ENCODE results near the gene FBXW7. TPM values are rescaled to one million over a fixed set of nuclear protein-coding genes. Genes with fewer than 3 reads are reported as not detected.

The FBXW7 gene
- total RNA-seq, 3 donors from 2014 or later (not counting 1 experiment from before 2014, with no cell fraction given) = 172 to 202 (median 175) TPM

DNA sequence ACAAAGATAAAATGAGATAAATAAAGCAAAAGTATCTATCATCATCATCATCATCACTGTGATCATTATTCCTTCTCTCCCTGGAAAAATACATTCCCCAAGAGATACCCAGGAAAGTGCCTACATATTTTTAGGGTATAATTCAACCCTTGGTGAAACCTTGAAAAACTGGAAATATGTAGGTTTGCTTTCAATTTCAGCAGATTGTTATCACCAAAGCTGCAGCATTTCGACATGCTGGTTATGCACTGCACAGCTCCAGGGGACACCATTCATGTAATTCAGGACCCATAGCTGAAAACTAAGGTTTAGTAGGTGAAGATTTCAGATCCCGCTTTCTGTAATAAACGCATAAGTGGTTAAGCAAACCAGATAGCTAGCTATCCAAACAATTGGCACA is 28.4 kb upstream of the FBXW7 start:
- Mint-ChIP-seq H3K27ac (no peak overlapping the region), H3K36me3 (no peaks in the 10 kb centered on the region), H3K4me3 (no peak overlapping the region), H3K4me1 (no peaks in the 10 kb centered on the region), H3K27me3 (ENCODE audit: low read depth in 2 of 2) (no peaks in the 10 kb centered on the region), H3K9me3 (no peaks in the 10 kb centered on the region)
- DNase-seq = no peak
- Histone ChIP-seq H3K36me3 (ENCODE audit: control insufficient read depth, insufficient read depth, low read length) (no peaks in the 10 kb centered on the region), H3K27ac (ENCODE audit: low read length) (no peak overlapping the region), H3K27me3 (ENCODE audit: control insufficient read depth, insufficient read depth, low read length) (no peaks in the 10 kb centered on the region), H3K9me3 (ENCODE audit: control insufficient read depth, insufficient read depth, low read length) (no peaks in the 10 kb centered on the region), H3K4me3 (ENCODE audit: low read length) (no peak overlapping the region), H3K4me1 (ENCODE audit: control insufficient read depth, insufficient read depth, low read length) (no peaks in the 10 kb centered on the region)
- WGBS (ENCODE audit: insufficient coverage) = 90% methylated on average over 3 of the region's 3 CpGs
- intact Hi-C loops (cut with micrococcal nuclease) = no loop called here
- TF ChIP-seq, protein P1, sequence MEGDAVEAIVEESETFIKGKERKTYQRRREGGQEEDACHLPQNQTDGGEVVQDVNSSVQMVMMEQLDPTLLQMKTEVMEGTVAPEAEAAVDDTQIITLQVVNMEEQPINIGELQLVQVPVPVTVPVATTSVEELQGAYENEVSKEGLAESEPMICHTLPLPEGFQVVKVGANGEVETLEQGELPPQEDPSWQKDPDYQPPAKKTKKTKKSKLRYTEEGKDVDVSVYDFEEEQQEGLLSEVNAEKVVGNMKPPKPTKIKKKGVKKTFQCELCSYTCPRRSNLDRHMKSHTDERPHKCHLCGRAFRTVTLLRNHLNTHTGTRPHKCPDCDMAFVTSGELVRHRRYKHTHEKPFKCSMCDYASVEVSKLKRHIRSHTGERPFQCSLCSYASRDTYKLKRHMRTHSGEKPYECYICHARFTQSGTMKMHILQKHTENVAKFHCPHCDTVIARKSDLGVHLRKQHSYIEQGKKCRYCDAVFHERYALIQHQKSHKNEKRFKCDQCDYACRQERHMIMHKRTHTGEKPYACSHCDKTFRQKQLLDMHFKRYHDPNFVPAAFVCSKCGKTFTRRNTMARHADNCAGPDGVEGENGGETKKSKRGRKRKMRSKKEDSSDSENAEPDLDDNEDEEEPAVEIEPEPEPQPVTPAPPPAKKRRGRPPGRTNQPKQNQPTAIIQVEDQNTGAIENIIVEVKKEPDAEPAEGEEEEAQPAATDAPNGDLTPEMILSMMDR (IDR thresholded peaks at IDR 0.05) = no peak
- ATAC-seq = no peak

DNA sequence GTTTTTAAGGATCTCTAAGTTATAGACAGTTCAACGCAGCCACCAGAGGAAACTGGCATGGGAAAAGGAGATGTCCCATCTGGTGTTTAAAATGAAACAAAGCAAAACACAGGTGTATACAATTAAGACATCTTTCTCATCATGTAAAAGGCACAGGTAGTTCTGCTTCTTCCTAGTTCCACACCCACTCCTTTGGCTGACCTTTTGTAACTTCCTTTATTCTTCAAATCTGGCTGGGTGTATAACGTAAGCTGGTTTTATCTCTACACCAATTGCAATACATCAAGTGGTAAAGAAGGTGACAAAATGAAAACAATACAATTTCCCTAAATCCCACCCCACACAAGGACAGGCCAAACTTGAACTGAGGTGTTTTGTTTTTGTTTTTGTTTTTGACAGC is 27.3 kb upstream of the FBXW7 start:
- H3K4me3 ChIP-seq (ENCODE audit: low read length) = no peak overlapping the region
- H3K36me3 ChIP-seq (ENCODE audit: control insufficient read depth, insufficient read depth, low read length) = no peaks in the 10 kb centered on the region
- Mint-ChIP-seq H3K4me1 (no peaks in the 10 kb centered on the region), H3K27ac (no peak overlapping the region), H3K4me3 (no peak overlapping the region), H3K27me3 (ENCODE audit: low read depth in 2 of 2) (no peaks in the 10 kb centered on the region), H3K9me3 (no peaks in the 10 kb centered on the region), H3K36me3 (no peaks in the 10 kb centered on the region)
- H3K27ac ChIP-seq (ENCODE audit: low read length) = no peak overlapping the region
- DNase-seq (no peak), ATAC-seq (no peak)
- 100% methylated on average over 1 of the region's 2 CpGs for WGBS (ENCODE audit: insufficient coverage)
- TF ChIP-seq, protein P1 (IDR thresholded peaks at IDR 0.05) = no peak
- H3K27me3 ChIP-seq (ENCODE audit: control insufficient read depth, insufficient read depth, low read length) = no peaks in the 10 kb centered on the region
- no peaks in the 10 kb centered on the region for H3K4me1 ChIP-seq (ENCODE audit: control insufficient read depth, insufficient read depth, low read length)
- no peaks in the 10 kb centered on the region for H3K9me3 ChIP-seq (ENCODE audit: control insufficient read depth, insufficient read depth, low read length)
- intact Hi-C loops (cut with micrococcal nuclease) = no loop called here

GRCh38 chr4:152559641-152560040 is 23.7 kb upstream of the FBXW7 start:
- H3K4me3 Mint-ChIP-seq = no peak overlapping the region

GRCh38 chr4:152558396-152558795 is 22.5 kb upstream of the FBXW7 start:
- H3K27me3 Mint-ChIP-seq (ENCODE audit: low read depth in 2 of 2) = no peaks in the 10 kb centered on the region
- Histone ChIP-seq H3K4me1 (ENCODE audit: control insufficient read depth, insufficient read depth, low read length) (peaks cover 7% of the 10 kb centered on the region), H3K9me3 (ENCODE audit: control insufficient read depth, insufficient read depth, low read length) (no peaks in the 10 kb centered on the region), H3K4me3 (ENCODE audit: low read length) (no peak overlapping the region), H3K27me3 (ENCODE audit: control insufficient read depth, insufficient read depth, low read length) (no peaks in the 10 kb centered on the region), H3K27ac (ENCODE audit: low read length) (no peak overlapping the region), H3K36me3 (ENCODE audit: control insufficient read depth, insufficient read depth, low read length) (no peaks in the 10 kb centered on the region)
- DNase-seq (no peak), ATAC-seq (no peak)
- TF ChIP-seq, protein P1 (IDR thresholded peaks at IDR 0.05) = no peak
- no peak overlapping the region for H3K4me3 Mint-ChIP-seq
- H3K36me3 Mint-ChIP-seq = no peaks in the 10 kb centered on the region
- 100% methylated on average over 1 of the region's 1 CpG for WGBS (ENCODE audit: insufficient coverage)
- no peak overlapping the region for H3K27ac Mint-ChIP-seq
- H3K9me3 Mint-ChIP-seq = no peaks in the 10 kb centered on the region
- H3K4me1 Mint-ChIP-seq = peaks cover 10 to 23% of the 10 kb centered on the region in 2 donors
- intact Hi-C loops (cut with micrococcal nuclease) = no loop called here

More at GRCh38 chr4:152559641-152560040, 23.7 kb upstream of the FBXW7 start:
- H3K4me1 ChIP-seq (ENCODE audit: control insufficient read depth, insufficient read depth, low read length) = peaks cover 2% of the 10 kb centered on the region
- intact Hi-C loops (cut with micrococcal nuclease) = no loop called here
- no CpG with 5 or more reads among the region's 3 CpGs for WGBS (ENCODE audit: insufficient coverage)
- H3K4me3 ChIP-seq (ENCODE audit: low read length) = no peak overlapping the region
- H3K27me3 Mint-ChIP-seq (ENCODE audit: low read depth in 2 of 2) = no peaks in the 10 kb centered on the region
- H3K36me3 Mint-ChIP-seq = no peaks in the 10 kb centered on the region
- ATAC-seq = no peak
- TF ChIP-seq, protein P1 (IDR thresholded peaks at IDR 0.05) = no peak
- no peaks in the 10 kb centered on the region for H3K9me3 Mint-ChIP-seq
- no peak overlapping the region for H3K27ac ChIP-seq (ENCODE audit: low read length)
- no peak for DNase-seq
- H3K36me3 ChIP-seq (ENCODE audit: control insufficient read depth, insufficient read depth, low read length) = no peaks in the 10 kb centered on the region
- H3K27ac Mint-ChIP-seq = no peak overlapping the region
- H3K27me3 ChIP-seq (ENCODE audit: control insufficient read depth, insufficient read depth, low read length) = no peaks in the 10 kb centered on the region
- peaks cover 4 to 13% of the 10 kb centered on the region in 2 donors for H3K4me1 Mint-ChIP-seq
- no peaks in the 10 kb centered on the region for H3K9me3 ChIP-seq (ENCODE audit: control insufficient read depth, insufficient read depth, low read length)
